GM19043 (cell line): Measurements from ENCODE around the gene INAVA.
"Not testable (repeated sequence)": the region's sequence is repeated elsewhere in the genome, so short reads cannot be mapped to it uniquely, and the experiment has no call there.

Source experiments
- ATAC-seq: cut with Tn5 transposase; IDR thresholded peaks from one replicate; pipeline ENCODE4 v1.9.1; 2021; ENCODE audit warnings: low read depth; ENCODE audit not compliant: unreplicated experiment

INAVA gene

DNA sequence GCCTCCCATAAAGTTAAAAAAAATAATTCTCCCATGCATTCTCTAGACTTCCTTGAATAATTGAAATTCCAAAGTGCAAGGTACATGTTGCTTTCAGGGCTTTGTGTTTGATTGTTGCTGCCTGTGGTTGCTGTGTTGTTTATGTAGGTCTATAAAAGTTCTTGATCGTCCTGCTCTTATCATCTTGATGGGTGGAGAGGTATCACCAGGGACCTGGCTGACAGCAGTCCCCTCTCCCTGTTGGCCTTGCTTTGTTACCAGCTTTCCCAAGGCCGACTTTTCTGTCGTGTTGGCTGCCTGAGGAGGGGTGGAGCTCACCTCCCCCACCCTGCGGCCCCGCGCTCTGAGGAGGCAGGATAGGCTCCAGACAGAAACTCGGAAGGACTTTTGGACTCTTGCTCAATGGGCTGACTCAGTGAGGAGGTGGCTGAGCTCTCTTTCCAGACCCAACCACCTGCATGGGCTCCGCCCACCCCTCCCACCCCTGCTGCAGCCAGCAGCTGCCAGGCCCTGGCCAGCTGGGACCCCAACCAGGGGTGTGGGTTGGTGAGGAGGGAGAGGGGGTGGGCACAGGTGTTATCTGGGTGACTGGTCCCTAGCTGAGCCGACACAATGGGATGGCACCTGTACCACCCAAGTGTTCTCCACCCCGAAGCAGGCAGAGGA lies 2.0 kb downstream of the INAVA start:
- no peak for ATAC-seq

DNA sequence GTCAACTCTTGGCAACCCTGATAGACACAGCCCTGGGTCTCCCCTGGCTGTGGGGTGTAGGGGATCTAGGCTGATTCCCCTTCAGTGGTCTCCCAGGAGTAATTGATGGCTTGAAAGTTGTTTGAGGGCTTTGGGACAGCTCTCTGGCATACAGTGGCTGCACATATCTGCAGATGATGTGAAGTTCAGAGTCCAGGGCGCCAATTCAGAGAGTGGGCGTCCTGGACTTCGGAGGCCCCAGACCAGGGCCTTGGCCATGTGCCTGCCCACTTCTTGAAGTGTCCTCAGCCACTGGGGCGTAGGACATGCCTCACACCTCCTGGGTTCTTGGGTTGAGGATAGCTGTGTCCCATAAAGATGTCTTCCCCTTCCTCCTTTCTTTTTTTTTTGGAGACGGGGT lies 2.6 kb downstream of the INAVA start:
- ATAC-seq: no peak

DNA sequence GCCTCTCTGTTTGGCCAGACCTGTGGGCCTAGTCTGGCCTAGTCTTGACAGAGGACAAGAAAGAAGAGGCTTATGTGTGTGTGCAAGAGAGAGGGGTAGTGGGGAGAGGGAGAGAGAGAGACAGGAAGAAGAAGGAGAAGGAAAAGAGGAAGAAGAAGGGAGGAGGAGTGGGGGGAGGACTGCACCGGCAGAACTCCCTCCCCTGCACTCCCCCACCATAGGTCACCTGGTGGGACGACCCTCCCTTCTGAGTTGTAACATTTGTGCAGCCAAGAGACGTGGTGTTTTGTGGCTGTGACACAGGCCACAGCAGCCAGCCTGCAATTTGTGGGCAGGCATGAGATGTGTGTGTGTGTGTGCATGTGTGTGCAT lies 4.3 kb downstream of the INAVA start:
- ATAC-seq: no peak

DNA sequence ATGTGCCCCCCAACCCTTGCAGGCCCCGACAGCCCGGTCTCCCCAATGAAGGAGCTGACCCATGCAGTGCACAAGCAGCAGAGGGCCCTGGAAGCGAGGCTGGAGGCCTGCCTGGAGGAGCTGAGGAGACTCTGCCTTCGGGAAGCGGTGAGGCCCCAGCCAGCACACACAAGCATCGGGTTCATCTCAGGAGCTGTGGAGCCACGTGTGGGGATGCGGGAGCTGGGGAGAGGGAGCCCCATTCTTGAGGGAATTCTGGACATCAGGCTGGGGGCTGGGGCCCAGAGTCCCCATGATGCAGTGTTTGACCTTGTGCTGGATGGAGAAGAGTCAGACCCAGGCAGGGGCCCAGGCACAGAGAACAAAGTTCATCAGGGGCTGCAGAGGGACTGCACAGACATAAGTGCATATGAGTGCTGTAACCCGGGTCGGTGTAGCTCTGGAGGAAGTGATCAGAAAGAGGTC lies 4.8 kb downstream of the INAVA start:
- ATAC-seq: no peak

DNA sequence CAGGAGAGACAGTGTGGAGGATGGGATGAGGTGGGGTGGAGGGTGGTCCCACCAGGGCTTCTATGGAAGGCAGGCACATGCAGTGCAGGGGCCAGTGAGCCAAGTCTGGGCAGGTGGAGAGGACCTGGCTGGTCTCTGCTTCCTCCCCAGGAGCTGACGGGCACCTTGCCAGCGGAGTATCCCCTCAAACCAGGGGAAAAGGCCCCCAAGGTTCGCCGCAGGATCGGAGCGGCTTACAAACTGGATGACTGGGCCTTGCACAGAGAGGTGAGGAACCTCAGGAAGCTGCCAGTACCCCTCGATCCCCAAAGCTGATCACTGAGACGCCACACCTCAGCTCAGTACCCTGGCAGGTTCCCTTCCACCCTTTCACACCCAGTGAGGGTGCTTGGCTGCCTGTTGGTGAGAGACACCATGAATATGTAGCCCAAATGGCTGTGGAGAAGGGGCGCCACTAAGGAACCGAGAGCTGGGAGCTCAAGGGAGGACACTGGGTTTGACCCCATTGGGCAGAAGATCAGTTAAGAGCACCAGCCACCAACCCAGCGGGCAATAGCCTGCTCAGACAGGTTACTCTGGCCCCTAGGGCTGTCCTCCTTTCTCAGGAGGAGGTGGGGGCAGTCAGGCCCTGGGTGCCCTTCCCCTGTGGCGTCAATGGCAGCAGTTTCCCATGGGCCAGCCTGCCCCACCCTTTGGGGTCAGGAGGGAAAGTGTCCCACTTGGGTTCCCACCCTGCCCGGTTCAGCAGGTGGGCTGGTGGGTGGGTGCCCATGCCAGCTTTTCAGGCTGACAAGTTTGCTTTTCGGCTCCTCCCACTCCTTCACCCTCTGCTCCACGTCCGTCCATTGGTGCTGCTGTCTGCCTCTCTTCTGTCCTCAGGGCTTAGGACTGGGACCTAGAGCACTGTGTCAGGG lies 5.5 kb downstream of the INAVA start:
- ATAC-seq: no peak

DNA sequence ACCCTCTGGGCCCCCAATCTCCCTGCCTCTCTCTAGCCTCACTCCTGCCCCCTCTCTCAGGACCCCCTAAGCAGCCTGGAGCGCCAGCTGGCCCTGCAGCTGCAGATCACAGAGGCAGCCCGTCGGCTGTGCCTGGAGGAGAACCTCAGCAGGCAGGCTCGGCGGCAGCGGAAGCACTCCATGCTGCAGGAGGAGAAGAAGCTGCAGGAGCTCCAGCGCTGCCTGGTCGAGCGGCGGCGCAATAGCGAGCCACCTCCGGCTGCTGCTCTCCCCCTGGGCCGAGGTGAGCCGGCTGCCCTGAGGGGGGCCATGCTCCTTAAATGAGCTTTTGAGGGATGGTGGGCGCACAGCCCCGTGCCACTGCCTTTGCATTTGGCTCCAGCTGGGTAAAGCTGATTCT lies 6.2 kb downstream of the INAVA start:
- ATAC-seq: no peak

DNA sequence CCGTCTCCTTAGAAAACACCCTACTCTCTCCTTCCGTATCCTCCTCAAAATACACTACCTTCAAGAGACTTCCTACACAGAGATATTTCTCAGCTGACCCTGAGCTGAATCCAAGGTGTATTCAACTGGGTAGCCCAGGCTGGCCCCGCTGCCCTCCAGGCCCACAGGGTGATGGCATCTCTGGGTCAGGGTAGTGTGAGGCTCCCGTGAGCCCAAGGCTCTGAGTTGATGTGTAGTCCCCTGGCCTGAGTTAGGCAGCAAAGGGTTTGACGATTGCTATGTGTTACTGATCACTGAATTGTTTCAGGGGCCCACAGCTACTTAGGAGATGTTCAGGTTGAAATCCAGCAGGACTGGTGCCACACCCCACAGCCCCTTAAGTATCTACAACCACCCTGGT lies 6.7 kb downstream of the INAVA start:
- no peak for ATAC-seq

DNA sequence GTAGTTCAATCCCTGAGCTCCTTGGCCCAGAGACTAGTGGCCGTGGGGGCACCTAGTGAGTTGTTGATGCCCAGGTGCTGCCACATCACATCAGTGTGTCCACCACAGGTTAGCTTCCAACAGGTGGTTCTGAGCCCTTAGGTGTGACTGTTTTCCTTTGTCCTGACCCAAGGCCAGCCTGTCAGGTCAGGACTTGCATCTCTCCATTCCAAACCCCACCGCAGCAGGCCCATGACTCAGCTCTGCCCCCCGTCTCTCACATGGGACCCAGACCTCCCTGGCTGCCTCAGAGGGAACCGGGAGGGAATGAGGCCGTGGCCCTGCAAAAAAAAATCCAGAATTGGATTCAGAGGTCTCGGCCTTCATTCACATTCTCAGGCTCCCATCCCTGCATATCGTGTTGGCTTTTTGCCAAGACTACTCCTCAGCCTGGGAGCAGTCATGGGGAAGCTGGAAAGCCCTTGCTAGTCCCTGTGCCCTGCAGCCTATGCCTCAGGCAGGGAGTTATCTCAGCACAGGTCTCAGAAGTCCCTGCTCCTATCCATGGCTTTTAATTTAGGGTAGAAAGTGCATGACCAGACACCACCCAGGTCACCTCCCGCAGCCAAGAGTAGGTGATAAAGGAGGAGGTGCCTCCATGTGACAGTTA lies 7.2 kb downstream of the INAVA start:
- no peak for ATAC-seq

DNA sequence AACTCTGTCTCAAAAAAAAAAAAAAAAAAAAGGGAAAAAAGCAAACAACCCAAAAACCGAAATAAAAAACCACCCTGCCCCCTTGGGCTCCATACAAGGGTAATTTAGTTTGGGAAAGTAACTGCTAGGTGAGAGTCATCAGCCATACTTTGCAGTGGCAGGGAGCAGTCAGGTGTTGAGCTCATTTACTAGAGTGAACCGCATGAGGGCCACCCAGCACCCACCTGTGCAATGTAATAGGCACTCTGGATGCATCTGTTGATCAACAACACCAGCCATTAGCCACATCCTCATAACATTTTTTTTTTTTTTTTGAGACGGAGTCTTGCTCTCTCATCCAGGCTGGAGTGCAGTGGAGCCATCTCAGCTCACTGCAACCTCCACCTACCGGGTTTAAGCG lies 9.1 kb downstream of the INAVA start:
- ATAC-seq: no peak

DNA sequence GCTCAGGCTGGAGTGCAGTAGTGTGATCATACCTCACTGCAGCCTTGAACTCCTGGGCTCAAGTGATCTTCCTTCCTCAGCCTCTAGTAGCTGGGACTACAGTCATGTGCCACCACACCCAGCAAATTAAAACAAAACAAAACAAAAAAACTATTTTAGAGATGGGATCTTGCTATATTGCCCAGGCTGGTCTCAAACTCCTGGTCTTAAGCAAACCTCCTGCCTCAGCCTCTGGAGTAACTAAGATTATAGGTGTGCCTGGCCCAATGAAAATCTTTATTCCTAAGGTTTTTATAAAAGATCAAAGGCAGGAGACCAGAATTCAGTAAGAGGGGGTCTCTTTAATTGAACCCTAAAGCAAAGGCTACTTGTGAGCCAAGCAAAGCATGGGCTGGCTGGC lies 10.1 kb downstream of the INAVA start:
- no peak for ATAC-seq

DNA sequence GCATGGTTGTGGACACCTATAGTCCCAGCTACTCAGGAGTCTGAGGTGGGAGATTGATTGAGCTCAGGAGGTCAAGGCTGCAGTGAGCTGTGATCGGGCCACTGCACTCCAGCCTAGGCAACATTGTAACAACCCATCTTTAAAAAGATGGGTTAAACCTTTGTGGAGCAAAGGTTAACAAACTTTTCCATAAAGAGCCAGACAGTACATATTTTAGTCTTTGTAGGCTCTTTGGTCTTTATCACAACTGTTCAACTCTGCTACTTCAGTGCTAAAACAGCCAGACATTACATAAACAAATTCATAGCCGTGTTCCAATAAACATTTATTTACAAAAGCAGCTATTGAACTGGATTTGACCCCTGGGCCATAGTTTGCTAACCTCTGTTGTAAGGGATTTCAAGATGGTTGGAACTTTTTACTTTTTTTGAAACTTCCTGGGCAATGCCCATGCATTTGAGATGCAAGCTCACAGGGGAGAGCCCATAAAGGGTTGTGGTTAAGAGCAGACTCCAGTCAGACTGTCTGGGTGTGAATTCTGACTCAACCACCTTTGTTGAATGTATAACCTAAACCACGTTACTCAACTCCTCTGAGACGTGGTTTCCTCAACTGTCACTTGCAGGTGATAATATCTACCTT lies 10.8 kb downstream of the INAVA start:
- ATAC-seq: peak; percentile 40

DNA sequence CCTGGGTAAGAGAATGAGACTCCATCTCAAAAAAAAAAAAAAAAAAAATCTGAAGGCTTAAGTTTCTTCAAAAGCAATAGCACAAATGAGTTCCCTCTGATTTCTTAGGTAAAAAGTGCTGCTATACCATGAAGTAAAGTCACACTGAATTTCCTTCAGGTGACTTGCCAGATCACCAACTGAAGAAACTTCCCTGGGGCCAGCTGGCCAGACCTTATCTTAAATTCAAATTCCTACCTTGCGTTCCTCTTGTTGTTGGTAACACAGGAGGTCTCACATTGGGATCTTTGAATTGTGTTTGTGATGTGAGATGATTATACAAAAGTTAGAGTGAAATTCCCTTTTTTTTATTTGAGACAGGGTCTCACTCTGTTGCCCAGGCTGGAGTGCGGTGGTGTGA lies 11.8 kb downstream of the INAVA start:
- no peak for ATAC-seq

DNA sequence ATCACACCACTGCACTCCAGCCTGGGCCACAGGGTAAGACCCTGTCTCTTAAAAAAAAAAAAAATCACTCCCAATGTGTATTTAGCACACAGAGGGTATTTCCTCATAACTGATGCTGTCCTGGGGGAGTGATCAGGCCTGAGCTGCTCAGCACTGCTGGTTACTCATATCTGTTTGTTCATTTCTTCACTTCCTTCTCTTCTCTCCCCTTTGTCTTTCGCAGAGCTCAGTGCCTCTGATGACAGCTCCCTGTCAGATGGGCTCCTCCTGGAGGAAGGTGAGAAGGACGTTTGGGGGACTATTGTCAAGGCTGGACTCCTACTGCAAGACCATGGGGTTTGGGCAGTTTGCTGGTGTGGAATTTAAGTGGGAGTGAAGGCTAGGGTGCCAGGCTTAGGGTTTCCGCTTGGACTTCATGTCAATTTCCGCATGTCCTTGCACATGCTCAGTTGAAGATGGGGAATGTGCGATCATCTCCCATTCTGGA lies 13.0 kb downstream of the INAVA start:
- peak; percentile 57 for ATAC-seq

DNA sequence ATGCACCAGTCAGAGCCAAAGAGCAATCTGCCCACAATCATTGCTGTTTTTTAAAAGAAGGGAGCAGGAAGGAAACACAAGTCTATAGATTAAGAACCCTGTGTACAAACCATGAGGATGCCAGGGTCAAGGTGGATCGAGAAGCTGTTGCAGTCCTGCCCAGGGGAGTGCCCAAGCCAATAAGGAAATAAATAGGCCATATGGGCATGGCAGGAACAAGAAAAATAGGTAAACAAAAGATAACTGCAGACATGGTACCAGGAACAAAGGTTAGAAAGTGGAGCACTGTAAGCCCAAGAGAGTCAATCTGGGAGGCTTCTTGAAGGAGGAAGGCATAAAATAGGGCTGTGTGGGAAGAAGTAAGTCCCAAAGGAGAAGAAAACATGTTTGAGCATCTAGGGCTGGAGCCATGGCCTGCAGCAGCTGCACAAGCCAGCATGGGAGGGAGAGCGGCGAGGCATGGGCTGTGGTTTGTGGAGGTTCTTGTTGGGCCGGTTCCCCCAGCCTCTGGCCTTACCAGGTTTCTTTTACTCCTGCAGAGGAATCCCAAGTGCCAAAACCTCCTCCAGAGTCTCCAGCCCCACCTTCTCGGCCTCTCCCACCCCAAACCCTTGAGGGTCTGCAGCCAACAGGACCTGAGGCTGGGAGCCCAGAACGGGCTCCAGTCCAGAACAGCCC lies 13.6 kb downstream of the INAVA start:
- ATAC-seq: no peak

DNA sequence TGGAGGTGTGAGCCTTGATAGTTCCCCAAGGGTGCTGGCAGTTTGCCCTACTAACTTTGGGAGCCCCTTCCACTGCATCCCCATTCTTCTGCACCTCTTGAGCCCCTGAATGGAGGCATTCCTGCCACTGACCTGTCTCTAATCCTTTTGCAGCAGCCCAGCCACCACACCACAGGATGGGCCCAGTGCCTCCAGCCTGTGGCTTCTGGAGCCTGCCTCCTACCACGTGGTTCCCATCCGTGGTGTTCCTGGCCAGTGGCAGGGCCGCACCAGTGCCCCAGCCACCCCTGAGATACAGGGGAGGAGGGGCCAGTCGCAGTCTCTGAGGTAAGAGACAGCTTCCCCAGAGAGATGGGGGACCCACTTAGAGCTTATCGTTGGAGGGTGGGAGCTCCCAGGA lies 14.4 kb downstream of the INAVA start:
- ATAC-seq: peak; percentile 6

DNA sequence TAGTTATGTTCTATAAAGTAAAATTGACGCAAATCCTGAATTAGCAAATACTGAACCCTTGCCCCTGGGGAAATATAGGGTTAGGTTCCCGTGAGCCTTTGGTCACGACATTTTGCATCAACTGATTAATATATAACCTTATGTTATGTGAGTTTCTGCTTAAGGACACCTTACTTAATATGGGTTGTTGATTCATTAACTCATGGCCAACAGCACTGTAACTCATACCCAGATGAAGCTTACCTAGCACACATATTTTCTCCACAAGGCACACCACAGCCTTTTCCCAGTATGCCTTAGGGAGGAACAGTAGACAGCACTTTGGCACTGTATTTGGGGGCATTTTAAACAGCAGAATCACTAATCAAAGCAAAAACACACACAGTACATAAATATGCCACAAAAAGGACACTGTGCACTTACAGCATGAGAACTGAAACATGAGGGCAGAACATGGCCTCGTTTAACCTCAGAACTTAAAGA lies 15.1 kb downstream of the INAVA start:
- ATAC-seq: peak; percentile 50

DNA sequence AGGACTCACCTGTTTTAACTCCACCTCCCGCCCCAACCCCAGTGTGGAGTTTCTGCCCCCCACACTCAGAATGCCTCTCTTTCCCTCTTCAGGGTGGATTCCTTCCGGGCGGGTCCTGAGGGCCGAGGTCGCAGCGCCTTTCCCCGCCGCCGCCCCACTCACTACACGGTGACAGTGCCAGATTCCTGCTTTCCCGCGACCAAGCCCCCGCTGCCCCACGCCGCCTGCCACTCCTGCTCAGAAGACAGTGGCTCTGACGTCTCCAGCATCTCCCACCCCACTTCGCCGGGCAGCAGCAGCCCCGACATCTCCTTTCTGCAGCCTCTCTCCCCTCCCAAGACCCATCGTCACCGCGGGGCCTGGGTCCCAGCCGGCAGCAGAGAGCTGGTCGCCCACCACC lies 16.7 kb downstream of the INAVA start:
- ATAC-seq: no peak

DNA sequence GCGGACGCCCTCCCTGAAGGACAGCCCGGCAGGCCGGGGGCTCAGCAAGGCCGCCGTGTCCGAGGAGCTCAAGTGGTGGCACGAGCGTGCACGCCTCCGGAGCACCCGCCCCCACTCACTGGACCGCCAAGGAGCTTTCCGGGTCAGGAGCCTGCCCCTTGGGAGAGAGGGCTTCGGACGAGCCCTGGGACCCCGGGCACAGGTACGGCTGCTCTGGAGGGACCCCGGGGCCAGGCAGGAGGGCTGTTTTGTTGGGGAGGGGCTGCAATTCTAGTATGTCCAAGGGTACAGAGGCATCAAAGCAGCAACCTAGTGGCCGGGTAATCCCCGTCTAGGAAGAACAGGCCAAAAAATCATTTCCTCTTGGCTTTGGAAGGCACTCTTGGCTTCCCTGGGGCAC lies 17.2 kb downstream of the INAVA start:
- ATAC-seq: not testable (repeated sequence)

DNA sequence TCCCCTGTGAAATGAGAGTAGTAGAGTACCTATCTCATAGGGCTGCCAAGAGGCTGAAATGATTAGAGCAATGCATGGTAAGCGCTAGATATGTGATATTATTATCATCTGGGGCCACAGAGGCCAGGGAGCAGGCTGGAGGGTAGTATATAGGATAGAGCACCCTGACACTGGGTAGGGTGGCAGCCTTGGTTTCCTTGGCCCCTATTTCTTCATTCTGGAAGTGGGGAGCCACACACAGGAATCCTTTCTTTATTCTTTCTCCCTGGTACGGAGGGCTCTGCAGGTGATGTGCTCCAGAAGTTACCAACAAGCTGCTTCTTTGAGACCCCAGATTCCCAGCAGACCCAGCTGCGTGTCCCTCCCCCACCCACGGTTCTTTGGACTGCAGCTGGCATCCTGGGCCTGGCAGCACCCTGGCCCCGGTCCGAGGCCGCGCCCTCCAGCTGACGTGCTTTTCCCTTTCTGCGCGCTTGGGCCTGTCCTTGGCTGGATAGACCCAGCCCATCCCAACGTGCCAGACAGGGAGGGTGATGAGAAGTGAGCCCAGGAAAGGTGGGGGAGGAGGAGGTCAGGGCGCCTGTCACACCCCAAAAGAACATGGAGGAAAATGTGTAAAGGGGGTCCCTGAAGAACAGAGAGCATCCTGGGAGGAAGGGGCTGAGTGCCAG lies 18.2 kb downstream of the INAVA start:
- no peak for ATAC-seq

DNA sequence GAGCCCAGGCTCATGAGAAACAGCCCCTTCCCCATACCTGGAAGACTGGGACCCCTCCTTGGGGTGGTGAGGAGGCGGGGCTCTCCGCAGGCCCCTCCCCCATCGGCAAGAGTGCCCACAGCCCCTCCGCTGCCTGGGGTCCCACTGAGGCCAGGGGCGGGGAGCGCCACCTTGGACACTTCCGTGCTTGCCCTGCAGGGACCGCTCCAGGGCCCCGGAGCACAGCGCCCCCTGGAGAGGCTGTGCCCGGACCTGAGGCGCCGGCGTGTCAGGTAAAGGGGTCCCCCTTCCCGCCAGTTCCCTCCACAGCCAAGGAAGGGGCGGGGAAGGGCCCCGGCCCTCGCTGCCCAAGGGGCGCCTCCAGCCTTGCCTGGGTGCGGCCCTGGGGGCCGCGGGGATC lies 21.5 kb downstream of the INAVA start:
- no peak for ATAC-seq
